Measurements from ENCODE around the gene CCDC13. TPM values are rescaled to one million over a fixed set of nuclear protein-coding genes. Genes with fewer than 3 reads are reported as not detected.
A peak's percentile ranks its signal among the peaks of the same experiment; 100 is the strongest.

Gene CCDC13
- total and polyA plus RNA-seq, 2 of the 13 experiments (the other 11 are each of a cell fraction or from before 2014, with no cell fraction given) = 0.22 to 0.51 TPM

DNA sequence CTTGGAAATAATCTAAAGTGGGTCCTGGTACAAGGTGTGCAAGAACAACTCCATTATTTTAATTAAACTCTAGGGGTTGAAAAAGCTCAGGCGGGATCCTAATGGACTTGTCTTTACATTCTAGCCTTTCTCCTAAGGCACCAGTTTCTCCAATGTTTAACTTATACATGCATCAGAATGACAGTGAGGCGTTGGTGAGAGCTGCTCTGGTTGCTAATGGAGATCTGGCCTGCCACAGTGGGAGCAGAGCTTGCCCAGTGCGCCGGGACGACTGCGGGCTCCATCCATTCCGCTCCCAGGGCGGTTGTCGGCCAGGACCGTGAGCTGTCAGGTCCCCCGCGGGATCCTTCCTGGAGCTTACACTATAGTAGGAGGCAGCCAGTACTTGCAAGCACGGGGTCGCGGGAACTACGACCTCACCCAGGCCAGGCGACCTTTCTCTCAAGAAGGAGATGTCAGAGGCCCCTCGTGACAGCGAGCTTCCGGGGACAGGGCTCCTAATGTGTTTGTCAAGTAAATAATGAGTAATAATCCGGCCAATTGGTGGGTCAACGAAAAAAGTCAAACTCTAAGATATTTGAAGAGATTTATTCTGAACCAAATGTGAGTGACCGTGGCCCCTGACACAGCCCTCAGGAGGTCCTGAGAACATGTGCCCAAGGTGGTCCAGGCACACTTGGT lies 32.2 kb upstream of the CCDC13 start (continued):
- TF ChIP-seq AHDC1 (CRISPR knock-in tag; IDR thresholded peaks at IDR 0.05; ENCODE audit: borderline replicate concordance) = peak; percentile 91; the same call in 1 of the 2 replicates
- no peak for TF ChIP-seq ZNF678 (CRISPR knock-in tag; IDR thresholded peaks at IDR 0.05)
- peak; percentile 76 for TF ChIP-seq ARNTL (CRISPR knock-in tag; IDR thresholded peaks at IDR 0.05)
- TF ChIP-seq ZMAT3 (CRISPR knock-in tag; conservative IDR thresholded peaks at IDR 0.05) = peak; percentile 66; the same call in 1 of the 2 replicates
- no peak; the same call in 1 of the 2 replicates for TF ChIP-seq NFIC (IDR thresholded peaks at IDR 0.05; ENCODE audit: low read length)
- TF ChIP-seq, protein P1, sequence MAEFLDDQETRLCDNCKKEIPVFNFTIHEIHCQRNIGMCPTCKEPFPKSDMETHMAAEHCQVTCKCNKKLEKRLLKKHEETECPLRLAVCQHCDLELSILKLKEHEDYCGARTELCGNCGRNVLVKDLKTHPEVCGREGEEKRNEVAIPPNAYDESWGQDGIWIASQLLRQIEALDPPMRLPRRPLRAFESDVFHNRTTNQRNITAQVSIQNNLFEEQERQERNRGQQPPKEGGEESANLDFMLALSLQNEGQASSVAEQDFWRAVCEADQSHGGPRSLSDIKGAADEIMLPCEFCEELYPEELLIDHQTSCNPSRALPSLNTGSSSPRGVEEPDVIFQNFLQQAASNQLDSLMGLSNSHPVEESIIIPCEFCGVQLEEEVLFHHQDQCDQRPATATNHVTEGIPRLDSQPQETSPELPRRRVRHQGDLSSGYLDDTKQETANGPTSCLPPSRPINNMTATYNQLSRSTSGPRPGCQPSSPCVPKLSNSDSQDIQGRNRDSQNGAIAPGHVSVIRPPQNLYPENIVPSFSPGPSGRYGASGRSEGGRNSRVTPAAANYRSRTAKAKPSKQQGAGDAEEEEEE (CRISPR knock-in tag; IDR thresholded peaks at IDR 0.05; ENCODE audit: borderline replicate concordance) = 0 out of 2 replicates have a peak, but pooled peaks have one; percentile 85
- TF ChIP-seq ZFP1 (CRISPR knock-in tag; IDR thresholded peaks at IDR 0.05) = no peak
- TF ChIP-seq KLF6 (CRISPR knock-in tag; IDR thresholded peaks at IDR 0.05) = 0 out of 2 replicates have a peak, but pooled peaks have one; percentile 59
- TF ChIP-seq EP300 (IDR thresholded peaks at IDR 0.05; ENCODE audit: low read depth in 2 of 2, low read length in 2 of 2) = peak in 1 of 2 experiments; percentile 85; a peak in 2 of 4 replicates
- TF ChIP-seq EP300 (CRISPR knock-in tag; IDR thresholded peaks at IDR 0.05; ENCODE audit: borderline replicate concordance) = no peak
- TF ChIP-seq GATAD1 (CRISPR knock-in tag; IDR thresholded peaks at IDR 0.05) = peak; percentile 42
- no peak for TF ChIP-seq ZNF20 (CRISPR knock-in tag; IDR thresholded peaks at IDR 0.05)
- no peak for TF ChIP-seq DBP (CRISPR knock-in tag; IDR thresholded peaks at IDR 0.05; ENCODE audit: not compliant biosample characterization)
- peak; percentile 68; the same call in 1 of the 2 replicates for TF ChIP-seq ZNF441 (CRISPR knock-in tag; IDR thresholded peaks at IDR 0.05; ENCODE audit: borderline replicate concordance)
- TF ChIP-seq ZNF530 (CRISPR knock-in tag; IDR thresholded peaks at IDR 0.05; ENCODE audit: low read depth) = no peak
- peak; percentile 70 for TF ChIP-seq TBX2 (CRISPR knock-in tag; IDR thresholded peaks at IDR 0.05; ENCODE audit: borderline replicate concordance)
- TF ChIP-seq MBD4 (IDR thresholded peaks at IDR 0.05; ENCODE audit: borderline replicate concordance, low read length) = no peak
- TF ChIP-seq ZNF12 (CRISPR knock-in tag; IDR thresholded peaks at IDR 0.05) = no peak
- TF ChIP-seq HNF4A (CRISPR knock-in tag; IDR thresholded peaks at IDR 0.05) = peak; percentile 49
- no peak for TF ChIP-seq SRY (CRISPR knock-in tag; IDR thresholded peaks at IDR 0.05)
- TF ChIP-seq MAZ (IDR thresholded peaks at IDR 0.05; ENCODE audit: borderline replicate concordance, low read depth, low read length) = no peak
- TF ChIP-seq MAZ (CRISPR knock-in tag; IDR thresholded peaks at IDR 0.05; ENCODE audit: low read depth) = peak; percentile 15; the same call in 1 of the 2 replicates

All from HepG2 (cell line).